GM12873 (cell line): ENCODE results near the gene FGG.

Experiments
- CTCF ChIP-seq: IDR thresholded peaks from 2 replicates; pipeline ENCODE4 v1.5.1; 2012; ENCODE audit warnings: low read depth, mild to moderate bottlenecking, moderate library complexity, low read length, control low read depth; ENCODE audit not compliant: insufficient read depth; ENCODE audit errors: missing control alignments

The FGG gene

GRCh38 chr4:154569028-154569427 lies 43.4 kb downstream of the FGG start:
- TF ChIP-seq CTCF: no peak

GRCh38 chr4:154566639-154567204 lies 45.7 kb downstream of the FGG start:
- no peak for TF ChIP-seq CTCF

GRCh38 chr4:154565704-154566103 lies 46.8 kb downstream of the FGG start:
- no peak for TF ChIP-seq CTCF

GRCh38 chr4:154564311-154564710 lies 48.1 kb downstream of the FGG start:
- no peak for TF ChIP-seq CTCF

GRCh38 chr4:154562697-154563254 lies 49.7 kb downstream of the FGG start, which contains the start of gene FGB:
FGB (plus strand) TSS chr4:154563011; CDS start chr4:154563019, 8 bp downstream.
- TF ChIP-seq CTCF: no peak

GRCh38 chr4:154560824-154561231 lies 51.6 kb downstream of the FGG start:
- TF ChIP-seq CTCF: no peak

GRCh38 chr4:154560419-154560801 lies 52.0 kb downstream of the FGG start:
- TF ChIP-seq CTCF: no peak
